Neural progenitor cell (in vitro differentiated cells): ENCODE data around the gene GMPR. TPM values are rescaled to one million over a fixed set of nuclear protein-coding genes. Genes with fewer than 3 reads are reported as not detected.

Source experiments
- DNase-seq: peaks from one replicate; pipeline ENCODE4 v3.0.0-alpha.2; 2016; ENCODE audit warnings: low spot score
- H2AFZ ChIP-seq: fragments of 200-600 bp; sonication (generic); replicated peaks from 2 replicates; pipeline ENCODE4 v1.6.1; 2016; ENCODE audit warnings: antibody characterized with exemption
- H3F3A ChIP-seq: fragments of 200-600 bp; sonication (generic); 2 replicates; pipeline ENCODE4 v1.6.1; 2016; ENCODE audit warnings: antibody characterized with exemption, low read depth
- H3K27ac ChIP-seq: fragments of 200-600 bp; sonication (generic); 2 replicates; pipeline ENCODE4 v1.5.1; 2016; ENCODE audit warnings: mild to moderate bottlenecking
- H3K27me3 ChIP-seq: fragments of 200-600 bp; sonication (generic); 2 replicates; pipeline ENCODE4 v1.6.1; 2016; ENCODE audit warnings: mild to moderate bottlenecking, moderate library complexity
- H3K36me3 ChIP-seq: fragments of 200-600 bp; sonication (generic); 2 replicates; pipeline ENCODE4 v1.5.1; 2016
- H3K4me1 ChIP-seq: fragments of 200-600 bp; sonication (generic); 2 replicates; pipeline ENCODE4 v1.6.1; 2016; ENCODE audit warnings: mixed run types
- H3K4me2 ChIP-seq: fragments of 200-600 bp; sonication (generic); 2 replicates; pipeline ENCODE4 v1.6.1; 2016
- H3K4me3 ChIP-seq: fragments of 200-600 bp; sonication (generic); 2 replicates; pipeline ENCODE4 v1.5.1; 2016
- H3K79me2 ChIP-seq: fragments of 200-600 bp; sonication (generic); 2 replicates; pipeline ENCODE4 v1.6.1; 2016; ENCODE audit warnings: low read depth
- H3K9ac ChIP-seq: fragments of 200-600 bp; sonication (generic); 2 replicates; pipeline ENCODE4 v1.6.1; 2016
- H3K9me3 ChIP-seq: fragments of 200-600 bp; sonication (generic); 2 replicates; pipeline ENCODE4 v1.5.1; 2016; ENCODE audit warnings: low read depth
- H4K20me1 ChIP-seq: fragments of 200-600 bp; sonication (generic); 2 replicates; pipeline ENCODE4 v1.6.1; 2016; ENCODE audit warnings: low read depth
- H3K27ac Mint-ChIP-seq: 3 replicates; pipeline ENCODE4 v1.8.0; 2021; ENCODE audit warnings: mixed read lengths
- H3K27me3 Mint-ChIP-seq: 2 replicates; pipeline ENCODE4 v1.8.0; 2022; ENCODE audit warnings: low read depth, mild to moderate bottlenecking, inconsistent platforms, moderate library complexity, mixed read lengths; ENCODE audit not compliant: insufficient read depth
- H3K36me3 Mint-ChIP-seq: 3 replicates; pipeline ENCODE4 v1.8.0; 2021; ENCODE audit warnings: mixed read lengths
- H3K4me1 Mint-ChIP-seq: 3 replicates; pipeline ENCODE4 v1.8.0; 2021; ENCODE audit warnings: mixed read lengths
- H3K4me3 Mint-ChIP-seq: 3 replicates; pipeline ENCODE4 v1.8.0; 2021; ENCODE audit warnings: mild to moderate bottlenecking, moderate library complexity, mixed read lengths
- H3K9me3 Mint-ChIP-seq: 3 replicates; pipeline ENCODE4 v1.8.0; 2020; ENCODE audit warnings: mixed read lengths
- CTCF ChIP-seq: fragments of 200-600 bp; sonication (generic); IDR thresholded peaks from 2 replicates; pipeline ENCODE4 v1.5.1; 2017; ENCODE audit warnings: antibody characterized with exemption, mild to moderate bottlenecking
- EZH2 ChIP-seq: fragments of 200-600 bp; sonication (generic); IDR thresholded peaks from 2 replicates; pipeline ENCODE4 v1.6.1; 2017; ENCODE audit warnings: antibody characterized with exemption, mild to moderate bottlenecking, moderate library complexity
- EZH2phosphoT487 ChIP-seq: fragments of 200-600 bp; sonication (generic); IDR thresholded peaks from 2 replicates; pipeline ENCODE4 v1.6.1; 2017; ENCODE audit warnings: antibody characterized with exemption
- total RNA-seq: library from RNA; depleted of rRNA; stranded (reverse); fragments of >200 nt; gene quantifications from 2 replicates; pipeline ENCODE4 v1.2.3, GENCODE V29; 2015; ENCODE audit warnings: low replicate concordance

Gene GMPR
- total RNA-seq, 1 donor from 2014 or later = not detected

- H3K4me3 Mint-ChIP-seq = no peak overlapping the region
- H3K27me3 Mint-ChIP-seq = peaks cover 6% of the 10 kb centered on the region
These were observed 57.1 kb downstream of the GMPR start for GRCh38 chr6:16295471-16295870.

GRCh38 chr6:16296061-16296670 lies 57.8 kb downstream of the GMPR start:
- DNase-seq = no peak
- H3K27ac ChIP-seq = no peak overlapping the region
- H3F3A ChIP-seq = no peaks in the 10 kb centered on the region

More at GRCh38 chr6:16295471-16295870, 57.1 kb downstream of the GMPR start:
- no peak for TF ChIP-seq EZH2
- no peak for TF ChIP-seq EZH2phosphoT487
- no peak for TF ChIP-seq CTCF
- Histone ChIP-seq H3K9me3 (no peaks in the 10 kb centered on the region), H3K4me2 (no peak overlapping the region), H3F3A (no peaks in the 10 kb centered on the region), H3K4me3 (no peak overlapping the region), H4K20me1 (no peaks in the 10 kb centered on the region), H3K27ac (no peak overlapping the region), H3K79me2 (no peaks in the 10 kb centered on the region), H3K36me3 (no peaks in the 10 kb centered on the region), H3K4me1 (peaks cover 3% of the 10 kb centered on the region), H3K9ac (no peak overlapping the region), H3K27me3 (no peaks in the 10 kb centered on the region), H2AFZ (no peak overlapping the region)
- Mint-ChIP-seq H3K4me1 (peaks cover 6% of the 10 kb centered on the region), H3K27ac (no peak overlapping the region), H3K36me3 (peaks cover 2% of the 10 kb centered on the region), H3K9me3 (no peaks in the 10 kb centered on the region)
- no peak for DNase-seq

GRCh38 chr6:16299861-16300260 lies 61.5 kb downstream of the GMPR start:
- H3K4me3 ChIP-seq = no peak overlapping the region
- Mint-ChIP-seq H3K9me3 (no peaks in the 10 kb centered on the region), H3K27me3 (peaks cover 15% of the 10 kb centered on the region), H3K4me1 (peaks cover 50% of the 10 kb centered on the region), H3K36me3 (no peaks in the 10 kb centered on the region), H3K27ac (no peak overlapping the region), H3K4me3 (no peak overlapping the region)
- no peaks in the 10 kb centered on the region for H3K27me3 ChIP-seq
- no peaks in the 10 kb centered on the region for H3K36me3 ChIP-seq
- no peaks in the 10 kb centered on the region for H3K79me2 ChIP-seq
- H3K9ac ChIP-seq = no peak overlapping the region
- H3K9me3 ChIP-seq = no peaks in the 10 kb centered on the region
- H3F3A ChIP-seq = no peaks in the 10 kb centered on the region
- peaks cover 13% of the 10 kb centered on the region for H3K4me1 ChIP-seq
- H2AFZ ChIP-seq = no peak overlapping the region
- no peak overlapping the region for H3K4me2 ChIP-seq
- TF ChIP-seq CTCF (no peak), EZH2phosphoT487 (no peak), EZH2 (no peak)
- no peak overlapping the region for H3K27ac ChIP-seq
- H4K20me1 ChIP-seq = no peaks in the 10 kb centered on the region
- no peak for DNase-seq

More at GRCh38 chr6:16296061-16296670, 57.8 kb downstream of the GMPR start:
- H3K36me3 Mint-ChIP-seq = peaks cover 2% of the 10 kb centered on the region
- H4K20me1 ChIP-seq = no peaks in the 10 kb centered on the region
- H3K4me3 ChIP-seq = no peak overlapping the region
- H3K79me2 ChIP-seq = no peaks in the 10 kb centered on the region
- no peak overlapping the region for H3K9ac ChIP-seq
- H3K9me3 ChIP-seq = no peaks in the 10 kb centered on the region
- H3K4me3 Mint-ChIP-seq = no peak overlapping the region
- H3K4me1 Mint-ChIP-seq = peaks cover 13% of the 10 kb centered on the region
- no peak overlapping the region for H3K4me2 ChIP-seq
- H3K27ac Mint-ChIP-seq = no peak overlapping the region
- no peaks in the 10 kb centered on the region for H3K27me3 ChIP-seq
- no peaks in the 10 kb centered on the region for H3K36me3 ChIP-seq
- H3K4me1 ChIP-seq = peaks cover 3% of the 10 kb centered on the region
- TF ChIP-seq CTCF (no peak), EZH2 (no peak), EZH2phosphoT487 (no peak)
- H3K9me3 Mint-ChIP-seq = no peaks in the 10 kb centered on the region
- peaks cover 6% of the 10 kb centered on the region for H3K27me3 Mint-ChIP-seq
- no peak overlapping the region for H2AFZ ChIP-seq
